ENCODE results near the gene TRAPPC5. TPM values are rescaled to one million over a fixed set of nuclear protein-coding genes. Genes with fewer than 3 reads are reported as not detected.

TRAPPC5 gene
- total RNA-seq, 1 experiment from 2014 or later, result 124 TPM

- ChIA-PET POLR2A (no interaction called here), CTCF (interaction anchor here (1.9 kb wide), 1 partner anchor 76 kb away, joined by 6 read pairs; no protein-coding TSS in a partner anchor)
- no peak overlapping the region for H3K4me3 Mint-ChIP-seq
- H3K36me3 Mint-ChIP-seq, result peaks cover 7% of the 10 kb centered on the region; the same call in 1 of the 2 replicates
- no peak overlapping the region for H3K27ac Mint-ChIP-seq
- no peak for TF ChIP-seq ZNF423 (CRISPR knock-in tag; IDR thresholded peaks at IDR 0.05)
- TF ChIP-seq MXD4 (CRISPR knock-in tag; IDR thresholded peaks at IDR 0.05; ENCODE audit: borderline replicate concordance), result no peak
- no peak for TF ChIP-seq MYBL2 (CRISPR knock-in tag; IDR thresholded peaks at IDR 0.05)
- TF ChIP-seq ZNF416 (CRISPR knock-in tag; IDR thresholded peaks at IDR 0.05), result no peak
- TF ChIP-seq ZNF219 (CRISPR knock-in tag; IDR thresholded peaks at IDR 0.05; ENCODE audit: borderline replicate concordance), result no peak
- TF ChIP-seq ESRRA (CRISPR knock-in tag; IDR thresholded peaks at IDR 0.05; ENCODE audit: borderline replicate concordance), result no peak
- TF ChIP-seq NFYB (CRISPR knock-in tag; conservative IDR thresholded peaks at IDR 0.05; ENCODE audit: low read depth), result no peak
- TF ChIP-seq CBFB (CRISPR knock-in tag; IDR thresholded peaks at IDR 0.05; ENCODE audit: low read depth), result no peak
- TF ChIP-seq, protein P1, sequence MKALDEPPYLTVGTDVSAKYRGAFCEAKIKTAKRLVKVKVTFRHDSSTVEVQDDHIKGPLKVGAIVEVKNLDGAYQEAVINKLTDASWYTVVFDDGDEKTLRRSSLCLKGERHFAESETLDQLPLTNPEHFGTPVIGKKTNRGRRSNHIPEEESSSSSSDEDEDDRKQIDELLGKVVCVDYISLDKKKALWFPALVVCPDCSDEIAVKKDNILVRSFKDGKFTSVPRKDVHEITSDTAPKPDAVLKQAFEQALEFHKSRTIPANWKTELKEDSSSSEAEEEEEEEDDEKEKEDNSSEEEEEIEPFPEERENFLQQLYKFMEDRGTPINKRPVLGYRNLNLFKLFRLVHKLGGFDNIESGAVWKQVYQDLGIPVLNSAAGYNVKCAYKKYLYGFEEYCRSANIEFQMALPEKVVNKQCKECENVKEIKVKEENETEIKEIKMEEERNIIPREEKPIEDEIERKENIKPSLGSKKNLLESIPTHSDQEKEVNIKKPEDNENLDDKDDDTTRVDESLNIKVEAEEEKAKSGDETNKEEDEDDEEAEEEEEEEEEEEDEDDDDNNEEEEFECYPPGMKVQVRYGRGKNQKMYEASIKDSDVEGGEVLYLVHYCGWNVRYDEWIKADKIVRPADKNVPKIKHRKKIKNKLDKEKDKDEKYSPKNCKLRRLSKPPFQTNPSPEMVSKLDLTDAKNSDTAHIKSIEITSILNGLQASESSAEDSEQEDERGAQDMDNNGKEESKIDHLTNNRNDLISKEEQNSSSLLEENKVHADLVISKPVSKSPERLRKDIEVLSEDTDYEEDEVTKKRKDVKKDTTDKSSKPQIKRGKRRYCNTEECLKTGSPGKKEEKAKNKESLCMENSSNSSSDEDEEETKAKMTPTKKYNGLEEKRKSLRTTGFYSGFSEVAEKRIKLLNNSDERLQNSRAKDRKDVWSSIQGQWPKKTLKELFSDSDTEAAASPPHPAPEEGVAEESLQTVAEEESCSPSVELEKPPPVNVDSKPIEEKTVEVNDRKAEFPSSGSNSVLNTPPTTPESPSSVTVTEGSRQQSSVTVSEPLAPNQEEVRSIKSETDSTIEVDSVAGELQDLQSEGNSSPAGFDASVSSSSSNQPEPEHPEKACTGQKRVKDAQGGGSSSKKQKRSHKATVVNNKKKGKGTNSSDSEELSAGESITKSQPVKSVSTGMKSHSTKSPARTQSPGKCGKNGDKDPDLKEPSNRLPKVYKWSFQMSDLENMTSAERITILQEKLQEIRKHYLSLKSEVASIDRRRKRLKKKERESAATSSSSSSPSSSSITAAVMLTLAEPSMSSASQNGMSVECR (CRISPR knock-in tag; IDR thresholded peaks at IDR 0.05; ENCODE audit: borderline replicate concordance), result no peak
- ATAC-seq (no peak), DNase-seq (ENCODE audit: low spot score) (no peak)
- no peaks in the 10 kb centered on the region for H3K4me1 Mint-ChIP-seq
- H3K9me3 Mint-ChIP-seq, result peaks cover 8% of the 10 kb centered on the region
- H3K27me3 Mint-ChIP-seq (ENCODE audit: low read depth), result no peaks in the 10 kb centered on the region
Measured at GRCh38 chr19:7644550-7644877, 36.1 kb upstream of the TRAPPC5 start.

GRCh38 chr19:7645163-7645562 lies 35.5 kb upstream of the TRAPPC5 start:
- Mint-ChIP-seq H3K4me1 (no peaks in the 10 kb centered on the region), H3K36me3 (peaks cover under 1% of the 10 kb centered on the region; the same call in 1 of the 2 replicates), H3K27me3 (ENCODE audit: low read depth) (peaks cover 3% of the 10 kb centered on the region; the same call in 1 of the 2 replicates), H3K27ac (no peak overlapping the region), H3K9me3 (peaks cover 2% of the 10 kb centered on the region), H3K4me3 (no peak overlapping the region)
- ATAC-seq (no peak), DNase-seq (ENCODE audit: low spot score) (no peak)
- ChIA-PET CTCF (no interaction called here), POLR2A (no interaction called here)
- TF ChIP-seq ELF4 (CRISPR knock-in tag; IDR thresholded peaks at IDR 0.05; ENCODE audit: low read depth) (no peak), KAT7 (CRISPR knock-in tag; IDR thresholded peaks at IDR 0.05; ENCODE audit: borderline replicate concordance) (no peak), SP1 (CRISPR knock-in tag; conservative IDR thresholded peaks at IDR 0.05) (no peak)
- TF ChIP-seq, protein P2, sequence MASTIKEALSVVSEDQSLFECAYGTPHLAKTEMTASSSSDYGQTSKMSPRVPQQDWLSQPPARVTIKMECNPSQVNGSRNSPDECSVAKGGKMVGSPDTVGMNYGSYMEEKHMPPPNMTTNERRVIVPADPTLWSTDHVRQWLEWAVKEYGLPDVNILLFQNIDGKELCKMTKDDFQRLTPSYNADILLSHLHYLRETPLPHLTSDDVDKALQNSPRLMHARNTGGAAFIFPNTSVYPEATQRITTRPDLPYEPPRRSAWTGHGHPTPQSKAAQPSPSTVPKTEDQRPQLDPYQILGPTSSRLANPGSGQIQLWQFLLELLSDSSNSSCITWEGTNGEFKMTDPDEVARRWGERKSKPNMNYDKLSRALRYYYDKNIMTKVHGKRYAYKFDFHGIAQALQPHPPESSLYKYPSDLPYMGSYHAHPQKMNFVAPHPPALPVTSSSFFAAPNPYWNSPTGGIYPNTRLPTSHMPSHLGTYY (CRISPR knock-in tag; IDR thresholded peaks at IDR 0.05), result no peak

GRCh38 chr19:7645656-7646425 lies 34.8 kb upstream of the TRAPPC5 start:
- DNase-seq (ENCODE audit: low spot score) (no peak), ATAC-seq (no peak)
- H3K4me3 Mint-ChIP-seq, result no peak overlapping the region
- peaks cover 7% of the 10 kb centered on the region for H3K27me3 Mint-ChIP-seq (ENCODE audit: low read depth)
- H3K36me3 Mint-ChIP-seq, result no peaks in the 10 kb centered on the region
- no peaks in the 10 kb centered on the region for H3K4me1 Mint-ChIP-seq
- TF ChIP-seq SP1 (CRISPR knock-in tag; conservative IDR thresholded peaks at IDR 0.05), result no peak
- TF ChIP-seq RELA (CRISPR knock-in tag; IDR thresholded peaks at IDR 0.05; ENCODE audit: borderline replicate concordance), result no peak
- ChIA-PET CTCF (no interaction called here), POLR2A (no interaction called here)
- H3K9me3 Mint-ChIP-seq, result no peaks in the 10 kb centered on the region
- no peak overlapping the region for H3K27ac Mint-ChIP-seq

DNA sequence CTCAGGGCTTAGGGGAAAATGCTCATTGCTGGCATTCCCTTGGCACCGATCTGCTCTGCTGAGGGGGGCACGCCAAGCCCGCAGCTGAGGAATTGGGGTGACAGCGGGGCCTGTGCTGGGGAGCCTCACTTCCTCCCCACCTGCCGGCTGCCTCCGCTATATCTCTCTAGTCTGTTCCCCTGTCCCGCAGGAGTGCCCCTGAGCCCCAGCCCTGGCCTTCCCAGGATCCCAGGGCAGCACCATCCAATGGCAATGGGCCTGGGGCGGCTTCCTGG lies 34.3 kb upstream of the TRAPPC5 start:
- Mint-ChIP-seq H3K36me3 (no peaks in the 10 kb centered on the region), H3K27me3 (ENCODE audit: low read depth) (peaks cover 12% of the 10 kb centered on the region), H3K9me3 (no peaks in the 10 kb centered on the region), H3K27ac (no peak overlapping the region), H3K4me1 (no peaks in the 10 kb centered on the region), H3K4me3 (no peak overlapping the region)
- no peak for ATAC-seq
- ChIA-PET CTCF (no interaction called here), POLR2A (no interaction called here)
- DNase-seq (ENCODE audit: low spot score), result no peak
- TF ChIP-seq E2F5 (CRISPR knock-in tag; IDR thresholded peaks at IDR 0.05) (no peak), MAX (CRISPR knock-in tag; IDR thresholded peaks at IDR 0.05) (no peak), CREB1 (CRISPR knock-in tag; IDR thresholded peaks at IDR 0.05) (no peak), KAT7 (CRISPR knock-in tag; IDR thresholded peaks at IDR 0.05; ENCODE audit: borderline replicate concordance) (no peak), PRRX2 (CRISPR knock-in tag; IDR thresholded peaks at IDR 0.05) (no peak), SOX15 (CRISPR knock-in tag; IDR thresholded peaks at IDR 0.05) (no peak), CDX4 (CRISPR knock-in tag; IDR thresholded peaks at IDR 0.05; ENCODE audit: borderline replicate concordance) (no peak), EMX1 (CRISPR knock-in tag; IDR thresholded peaks at IDR 0.05) (no peak)
